ENCODE measurements around the gene SYNE3. TPM values are rescaled to one million over a fixed set of nuclear protein-coding genes. Genes with fewer than 3 reads are reported as not detected.
A peak's percentile ranks its signal among the peaks of the same experiment; 100 is the strongest.

SYNE3 gene
- total and polyA plus RNA-seq, 9 donors = 3.7 to 26.0 (median 10.0) TPM

GRCh38 chr14:95529216-95529615 is 12.8 kb upstream of the SYNE3 start:
- no peak overlapping the region for H3K4me3 ChIP-seq
- peaks cover 17% of the 10 kb centered on the region for H3K4me1 ChIP-seq (ENCODE audit: insufficient read depth)
- intact Hi-C loops (cut with DNase I) = loop anchor here in 3 of 4 donors (5.0 to 10.0 kb wide), 2 partner anchors 54 to 87 kb away; no protein-coding TSS in a partner anchor
- DNase-seq = no peak
- TF ChIP-seq EP300 (IDR thresholded peaks at IDR 0.05) = no peak
- no peak for TF ChIP-seq POLR2A (IDR thresholded peaks at IDR 0.05)
- TF ChIP-seq CTCF (IDR thresholded peaks at IDR 0.05) = no peak
- WGBS, 3 donors = 76 to 89% (median 82%) methylated on average over 7 of the region's 7 CpGs
- no peak overlapping the region for H3K27ac ChIP-seq
- no peaks in the 10 kb centered on the region for H3K36me3 ChIP-seq
- no peaks in the 10 kb centered on the region for H3K9me3 ChIP-seq
- no peaks in the 10 kb centered on the region for H3K27me3 ChIP-seq

- intact Hi-C loops (cut with DNase I) = loop anchor here in 3 of 4 donors (5.0 to 10.0 kb wide), 2 partner anchors 53 to 85 kb away; no protein-coding TSS in a partner anchor
- DNase-seq = peak in 3 of 5 donors; percentile 69 to 87 (median 70)
- Histone ChIP-seq H3K27ac (peak overlapping the region in 1 of 2 donors; percentile 62), H3K4me1 (ENCODE audit: insufficient read depth) (peaks cover 21% of the 10 kb centered on the region), H3K4me3 (no peak overlapping the region), H3K36me3 (no peaks in the 10 kb centered on the region), H3K9me3 (no peaks in the 10 kb centered on the region), H3K27me3 (no peaks in the 10 kb centered on the region)
- 45 to 51% (median 50%) methylated on average over 4 of the region's 4 CpGs for WGBS, 3 donors
- TF ChIP-seq CTCF (IDR thresholded peaks at IDR 0.05) (peak; percentile 79 to 93 (median 88)), POLR2A (IDR thresholded peaks at IDR 0.05) (no peak)
These were observed 11.0 kb upstream of the SYNE3 start for GRCh38 chr14:95527387-95528002.

GRCh38 chr14:95526483-95527386 is 10.3 kb upstream of the SYNE3 start:
- intact Hi-C loops (cut with DNase I) = loop anchor here in 3 of 4 donors (5.0 to 10.0 kb wide), 2 partner anchors 52 to 84 kb away; no protein-coding TSS in a partner anchor
- Histone ChIP-seq H3K27ac (peak overlapping the region; percentile 12 to 62), H3K4me3 (no peak overlapping the region), H3K27me3 (no peaks in the 10 kb centered on the region), H3K4me1 (ENCODE audit: insufficient read depth) (peaks cover 21% of the 10 kb centered on the region), H3K9me3 (no peaks in the 10 kb centered on the region), H3K36me3 (no peaks in the 10 kb centered on the region)
- peak in 1 of 5 donors; percentile 51 for DNase-seq
- no peak for TF ChIP-seq CTCF (IDR thresholded peaks at IDR 0.05)
- TF ChIP-seq EP300 (IDR thresholded peaks at IDR 0.05) = no peak
- no peak for TF ChIP-seq POLR2A (IDR thresholded peaks at IDR 0.05)
- 8 to 15% (median 10%) methylated on average over 9 of the region's 9 CpGs for WGBS, 3 donors

GRCh38 chr14:95525999-95526398 is 9.5 kb upstream of the SYNE3 start:
- TF ChIP-seq EP300 (IDR thresholded peaks at IDR 0.05) (no peak), POLR2A (IDR thresholded peaks at IDR 0.05) (no peak)
- Histone ChIP-seq H3K27ac (peak overlapping the region; percentile 12 to 62), H3K27me3 (no peaks in the 10 kb centered on the region), H3K36me3 (no peaks in the 10 kb centered on the region), H3K4me1 (ENCODE audit: insufficient read depth) (peaks cover 19% of the 10 kb centered on the region), H3K9me3 (no peaks in the 10 kb centered on the region), H3K4me3 (no peak overlapping the region)
- 69 to 76% (median 76%) methylated on average over 5 of the region's 5 CpGs for WGBS, 3 donors
- no peak for DNase-seq
- intact Hi-C loops (cut with DNase I) = loop anchor here (2.0 to 10.0 kb wide), 3 partner anchors 51 to 84 kb away; no protein-coding TSS in a partner anchor
